HCT116 (cell line): Measurements from ENCODE around the gene CHTF18. TPM values are rescaled to one million over a fixed set of nuclear protein-coding genes. Genes with fewer than 3 reads are reported as not detected.

Experiments
- ATAC-seq: fragments of 200-7000 bp; cut with Tn5 transposase; 2 replicates; pipeline ENCODE4 v1.9.1; 2020; ENCODE audit warnings: mild to moderate bottlenecking, moderate library complexity
- BruUV-seq: library from RNA; stranded (reverse); fragments of 400-500 nt; replicated peaks from 2 replicates; lab custom pipeline; 2021; lab: Mats Ljungman, UMichigan
- CTCF ChIA-PET: fragments of 300-600 bp; sonication (Branson Sonifier 250); formaldehyde crosslinking; loops from one replicate; lab custom pipeline; 2021; ENCODE audit warnings: antibody characterized with exemption; lab: Charles Lee
- POLR2A ChIA-PET: fragments of 300-600, 350-600 bp; sonication (Branson Sonifier 250); formaldehyde crosslinking; loops from one replicate; lab custom pipeline; 2021; ENCODE audit warnings: antibody characterized with exemption; lab: Charles Lee
- RAD21 ChIA-PET, 2 experiments: fragments of 300-600 bp; sonication (Branson Sonifier 250); formaldehyde crosslinking; loops; one replicate each; lab custom pipeline; 2023; ENCODE audit warnings: low total read pairs in 2 of 2; ENCODE audit not compliant: uncharacterized antibody in 2 of 2, unreplicated experiment in 2 of 2, low non-redundant PET in 1 of 2; lab: Charles Lee
- DNase-seq: peaks from one replicate; pipeline ENCODE4 v3.0.0-alpha.2; 2010; ENCODE audit warnings: low read depth, low spot score
- H2AFZ ChIP-seq: fragments of 200-600 bp; shearing (Covaris generic), sonication (generic); 2 replicates; pipeline ENCODE4 v1.6.1; 2017; ENCODE audit warnings: low read depth, mixed run types, mixed read lengths, antibody characterized with exemption, low read length; ENCODE audit not compliant: poor library complexity, severe bottlenecking
- H3K27ac ChIP-seq: 2 replicates; pipeline ENCODE4 v1.5.1; 2012; ENCODE audit warnings: low read depth, low read length
- H3K27me3 ChIP-seq: fragments of 200-600 bp; sonication (generic); 2 replicates; pipeline ENCODE4 v1.6.1; 2016; ENCODE audit warnings: mixed run types, low read length, mixed read lengths; ENCODE audit not compliant: insufficient read depth
- H3K36me3 ChIP-seq, 2 experiments: fragments of 200-500 bp in 1 of 2; fragments of 200-600 bp in 1 of 2; sonication (Bioruptor generic) in 1 of 2; sonication (generic) in 1 of 2; 2 replicates each; pipeline versions ENCODE4 v1.5.1 to v1.6.1; 2014 to 2016; ENCODE audit warnings: low read length in 2 of 2, inconsistent platforms in 1 of 2, mixed read lengths in 1 of 2, mixed run types in 1 of 2; ENCODE audit not compliant: insufficient read depth in 2 of 2, control insufficient read depth in 1 of 2
- H3K4me1 ChIP-seq, 2 experiments: fragments of 200-600 bp in 1 of 2; sonication (generic) in 1 of 2; 2 replicates each; pipeline versions ENCODE4 v1.5.1 to v1.6.1; 2012 to 2017; ENCODE audit warnings: low read length in 2 of 2, inconsistent platforms in 1 of 2, mild to moderate bottlenecking in 1 of 2, mixed read lengths in 1 of 2, mixed run types in 1 of 2, moderate library complexity in 1 of 2; ENCODE audit not compliant: insufficient read depth in 2 of 2, control insufficient read depth in 1 of 2
- H3K4me2 ChIP-seq: fragments of 200-600 bp; sonication (generic); 2 replicates; pipeline ENCODE4 v1.6.1; 2017; ENCODE audit warnings: mixed run types, low read length, mixed read lengths
- H3K4me3 ChIP-seq, 2 experiments: fragments of 200-600 bp in 1 of 2; sonication (generic) in 1 of 2; replicated peaks in 1 of 2; 2 replicates each; pipeline ENCODE4 v1.5.1; 2011 to 2016; ENCODE audit warnings: low read length in 2 of 2, control low read depth in 1 of 2, low read depth in 1 of 2, mild to moderate bottlenecking in 1 of 2, mixed read lengths in 1 of 2, mixed run types in 1 of 2
- H3K79me2 ChIP-seq: fragments of 200-600 bp; sonication (generic); 2 replicates; pipeline ENCODE4 v1.6.1; 2017; ENCODE audit warnings: mild to moderate bottlenecking, mixed run types, low read length, moderate library complexity, mixed read lengths; ENCODE audit not compliant: insufficient read depth
- H3K9ac ChIP-seq: fragments of 200-600 bp; sonication (generic); 2 replicates; pipeline ENCODE4 v1.6.1; 2016; ENCODE audit warnings: low read length, mixed read lengths
- H3K9me2 ChIP-seq: fragments of 200-600 bp; sonication (generic), shearing (Covaris generic); 2 replicates; pipeline ENCODE4 v1.6.1; 2017; ENCODE audit warnings: mixed run types, mild to moderate bottlenecking, moderate library complexity; ENCODE audit not compliant: insufficient read depth
- H3K9me3 ChIP-seq, 2 experiments: fragments of 200-500 bp in 1 of 2; fragments of 200-600 bp in 1 of 2; sonication (Bioruptor generic) in 1 of 2; sonication (generic) in 1 of 2; 2 replicates each; pipeline ENCODE4 v1.6.1; 2014 to 2017; ENCODE audit warnings: low read length in 2 of 2, mixed read lengths in 2 of 2, inconsistent platforms in 1 of 2, low read depth in 1 of 2, mild to moderate bottlenecking in 1 of 2, mixed run types in 1 of 2, moderate library complexity in 1 of 2; ENCODE audit not compliant: control insufficient read depth in 1 of 2, insufficient read depth in 1 of 2
- H4K20me1 ChIP-seq: fragments of 200-600 bp; sonication (generic), shearing (Covaris generic); 2 replicates; pipeline ENCODE4 v1.6.1; 2017; ENCODE audit warnings: mixed run types, mild to moderate bottlenecking, moderate library complexity; ENCODE audit not compliant: insufficient read depth
- ATF3 ChIP-seq: IDR thresholded peaks from 2 replicates; pipeline ENCODE4 v1.6.1; 2012
- CEBPB ChIP-seq: IDR thresholded peaks from 2 replicates; pipeline ENCODE4 v1.6.1; 2012; ENCODE audit warnings: low read depth
- CTCF ChIP-seq, 3 experiments: fragments of 200-600 bp in 1 of 3; sonication (generic) in 1 of 3; IDR thresholded peaks in 2 of 3; conservative IDR thresholded peaks in 1 of 3; 2 replicates each; pipeline ENCODE4 v1.5.1; 2012 to 2017; ENCODE audit warnings: low read depth in 2 of 3, low read length in 2 of 3, antibody characterized with exemption in 1 of 3, borderline replicate concordance in 1 of 3, control low read depth in 1 of 3, mild to moderate bottlenecking in 1 of 3, mixed read lengths in 1 of 3, mixed run types in 1 of 3, moderate library complexity in 1 of 3; ENCODE audit not compliant: insufficient read depth in 1 of 3
- EZH2 ChIP-seq: fragments of 200-600 bp; sonication (generic); IDR thresholded peaks from 2 replicates; pipeline ENCODE4 v1.6.1; 2017; ENCODE audit warnings: antibody characterized with exemption, mixed run types
- EZH2phosphoT487 ChIP-seq: fragments of 200-600 bp; IDR thresholded peaks from 2 replicates; pipeline ENCODE4 v1.6.1; 2018; ENCODE audit warnings: antibody characterized with exemption, borderline replicate concordance
- JUND ChIP-seq: IDR thresholded peaks from 2 replicates; pipeline ENCODE4 v1.6.1; 2012
- MAX ChIP-seq: IDR thresholded peaks from 2 replicates; pipeline ENCODE4 v1.6.1; 2012
- POLR2AphosphoS5 ChIP-seq: IDR thresholded peaks from 2 replicates; pipeline ENCODE4 v1.6.1; 2011; ENCODE audit warnings: mild to moderate bottlenecking, low read depth, low read length, moderate library complexity
- RAD21 ChIP-seq: IDR thresholded peaks from 2 replicates; pipeline ENCODE4 v1.6.1; 2012; ENCODE audit warnings: low read depth, mild to moderate bottlenecking
- SP1 ChIP-seq: IDR thresholded peaks from 2 replicates; pipeline ENCODE4 v1.6.1; 2012; ENCODE audit warnings: low read depth
- SRF ChIP-seq: IDR thresholded peaks from 2 replicates; pipeline ENCODE4 v1.6.1; 2012; ENCODE audit warnings: low read depth
- TCF7L2 ChIP-seq: IDR thresholded peaks from 2 replicates; pipeline ENCODE4 v1.7.0; 2011; ENCODE audit warnings: borderline replicate concordance, inconsistent platforms; ENCODE audit not compliant: insufficient read depth, insufficient read length; ENCODE audit errors: extremely low read depth
- YY1 ChIP-seq: IDR thresholded peaks from 2 replicates; pipeline ENCODE4 v1.6.1; 2011; ENCODE audit warnings: low read length, low read depth, moderate library complexity, mild to moderate bottlenecking; ENCODE audit not compliant: insufficient replicate concordance; ENCODE audit errors: extremely low read depth
- ZBTB33 ChIP-seq: IDR thresholded peaks from 2 replicates; pipeline ENCODE4 v1.6.1; 2011; ENCODE audit warnings: mild to moderate bottlenecking, low read length, moderate library complexity; ENCODE audit not compliant: insufficient replicate concordance; ENCODE audit errors: extremely low read depth
- ZFX ChIP-seq: fragments of 450-650 bp; IDR thresholded peaks from 2 replicates; pipeline ENCODE4 v1.6.1; 2017
- ZNF274 ChIP-seq: fragments of 200-500 bp; sonication (Bioruptor generic); IDR thresholded peaks from 2 replicates; pipeline ENCODE4 v1.6.1; 2014; ENCODE audit warnings: mild to moderate bottlenecking, low read depth, low read length, inconsistent platforms
- intact Hi-C: fragments of 100-400 bp; cut with micrococcal nuclease; formaldehyde crosslinking; loops from 2 replicates; pipeline ENCODE4 v1.10.0; 2022
- total RNA-seq: library from RNA; stranded (reverse); gene quantifications from one replicate; pipeline ENCODE4 v1.2.1, GENCODE V29; 2021; ENCODE audit not compliant: unreplicated experiment

Gene CHTF18
- total RNA-seq, 1 experiment from 2014 or later, result 145 TPM

GRCh38 chr16:808085-808386 lies 19.6 kb downstream of the CHTF18 start:
- Histone ChIP-seq H3K4me2 (peak overlapping the region; percentile 93), H3K4me3 (peak overlapping the region; percentile 74 to 93), H3K79me2 (peaks cover 10% of the 10 kb centered on the region; the same call in 1 of the 2 replicates), H3K9ac (peak overlapping the region; percentile 86), H3K4me1 (peaks cover 4 to 18% of the 10 kb centered on the region in 2 experiments; a peak in 3 of 4 replicates), H4K20me1 (no peaks in the 10 kb centered on the region), H3K9me3 (no peaks in the 10 kb centered on the region; a peak in 1 of 4 replicates), H3K27ac (peak overlapping the region; percentile 99), H3K36me3 (no peaks in the 10 kb centered on the region), H3K9me2 (no peaks in the 10 kb centered on the region), H2AFZ (peak overlapping the region; percentile 73), H3K27me3 (no peaks in the 10 kb centered on the region)
- DNase-seq, result no peak
- POLR2A ChIA-PET, result no interaction called here
- no TSS peak for BruUV-seq
- no peak for ATAC-seq
- RAD21 ChIA-PET, result no interaction called here
- TF ChIP-seq TCF7L2 (no peak), ZNF274 (no peak), EZH2 (no peak), YY1 (no peak), EZH2phosphoT487 (no peak)
- CTCF ChIA-PET, result no interaction called here
- intact Hi-C loops, result no loop called here

- no peak overlapping the region for H3K4me3 ChIP-seq
- H3K9me2 ChIP-seq, result no peaks in the 10 kb centered on the region
- intact Hi-C loops, result loop anchor here (1.0 kb wide), 1 partner anchor 242 kb away; no protein-coding TSS in a partner anchor
- no TSS peak for BruUV-seq
- no peak overlapping the region for H3K9ac ChIP-seq
- no peaks in the 10 kb centered on the region for H4K20me1 ChIP-seq
- no peaks in the 10 kb centered on the region for H3K36me3 ChIP-seq
- no peaks in the 10 kb centered on the region for H3K27me3 ChIP-seq
- RAD21 ChIA-PET, result no interaction called here
- POLR2A ChIA-PET, result no interaction called here
- peak; percentile 75 for ATAC-seq
- H3K4me2 ChIP-seq, result peak overlapping the region; percentile 32
- peaks cover 24 to 35% of the 10 kb centered on the region in 2 experiments for H3K4me1 ChIP-seq
- CTCF ChIA-PET, result no interaction called here
- no peaks in the 10 kb centered on the region; a peak in 1 of 4 replicates for H3K9me3 ChIP-seq
- 0 out of 2 replicates have a peak overlapping the region, but pooled peaks have one; percentile 17 for H3K27ac ChIP-seq
- no peak for DNase-seq
- H3K79me2 ChIP-seq, result no peaks in the 10 kb centered on the region
- H2AFZ ChIP-seq, result no peak overlapping the region
- TF ChIP-seq ZFX (no peak), CEBPB (no peak), CTCF (IDR thresholded peaks at IDR 0.05 in 2 of 3, conservative IDR thresholded peaks at IDR 0.05 in 1 of 3; ENCODE audit: borderline replicate concordance in 1 of 3, insufficient read depth in 1 of 3, low read depth in 2 of 3, low read length in 2 of 3) (peak in 2 of 3 experiments; percentile 51 to 62; a peak in 5 of 6 replicates), EZH2phosphoT487 (no peak), ATF3 (no peak), JUND (no peak), EZH2 (no peak), ZBTB33 (no peak), MAX (no peak), SRF (no peak), RAD21 (peak; percentile 82), POLR2AphosphoS5 (peak; percentile 22; the same call in 1 of the 2 replicates), SP1 (no peak), ZNF274 (no peak)
These were observed 24.9 kb downstream of the CHTF18 start for GRCh38 chr16:813204-813915.
